NOMO-1 (cell line): Measurements from ENCODE around the gene FXYD5.

Experiments used
- DNase-seq, 2 experiments: peaks; one replicate each; lab custom pipeline; 2025; ENCODE audit not compliant: unreplicated experiment in 2 of 2; lab: John Stamatoyannopoulos, UW

The FXYD5 gene

DNA sequence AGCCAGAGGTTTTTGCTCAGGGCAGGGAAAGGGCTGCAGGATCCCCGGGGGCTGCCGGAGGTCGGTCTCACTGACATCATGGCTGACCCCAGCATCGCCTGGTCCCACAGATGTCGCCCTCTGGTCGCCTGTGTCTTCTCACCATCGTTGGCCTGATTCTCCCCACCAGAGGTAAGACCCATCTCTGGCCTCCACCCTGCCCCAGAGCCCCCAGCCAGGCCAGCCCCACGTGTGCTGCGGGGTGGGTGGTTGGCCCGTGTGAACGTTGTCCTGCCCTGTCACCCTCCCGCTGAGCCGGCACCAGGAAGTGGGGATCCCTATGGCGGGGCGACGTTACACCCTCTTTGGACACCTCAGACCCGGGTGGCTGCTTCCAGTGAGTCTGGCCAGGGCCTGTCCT, 906 bp downstream of the FXYD5 start:
- DNase-seq = no peak

GRCh38 chr19:35155981-35156672, 1.6 kb downstream of the FXYD5 start:
- no peak for DNase-seq

DNA sequence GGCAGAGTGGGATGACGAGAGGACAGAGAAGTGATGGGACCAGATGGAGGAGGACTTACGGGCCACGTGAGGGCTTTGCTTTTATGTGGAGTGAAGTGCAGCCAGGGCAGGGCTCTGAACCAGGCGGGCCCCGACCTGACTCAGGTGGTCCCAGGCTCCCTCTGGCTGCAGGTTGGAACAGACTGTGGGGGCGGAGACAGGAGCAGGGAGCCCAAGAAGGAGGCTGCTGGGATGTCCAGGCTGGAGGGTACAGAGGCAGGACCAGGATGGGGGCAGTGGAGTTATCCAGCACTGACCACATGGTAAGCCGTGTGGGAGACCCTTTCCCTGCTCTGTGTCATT, 2.1 kb downstream of the FXYD5 start:
- no peak for DNase-seq

GRCh38 chr19:35157431-35157830, 2.9 kb downstream of the FXYD5 start:
- no peak for DNase-seq

DNA sequence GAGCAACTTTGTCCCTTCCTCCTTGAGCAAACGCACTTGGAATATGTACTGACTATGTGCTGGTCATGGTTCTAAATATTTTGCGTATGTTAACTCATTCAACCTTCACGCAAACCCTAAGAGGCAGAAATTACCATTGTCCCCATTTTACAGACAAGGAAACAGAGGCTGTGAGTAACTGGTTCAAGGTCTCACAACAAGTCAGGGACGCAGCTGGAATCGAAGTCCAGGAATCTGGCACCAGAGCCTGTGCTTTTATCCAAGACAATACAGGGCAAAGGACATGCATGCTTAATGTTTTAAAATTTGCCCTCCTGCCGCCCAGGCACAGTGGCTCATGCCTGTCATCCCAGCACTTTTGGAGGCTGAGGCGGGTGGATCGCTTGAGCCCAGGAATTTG, 5.1 kb downstream of the FXYD5 start:
- DNase-seq = no peak

- DNase-seq = no peak
Measured at GRCh38 chr19:35160629-35161433, 6.3 kb downstream of the FXYD5 start.

DNA sequence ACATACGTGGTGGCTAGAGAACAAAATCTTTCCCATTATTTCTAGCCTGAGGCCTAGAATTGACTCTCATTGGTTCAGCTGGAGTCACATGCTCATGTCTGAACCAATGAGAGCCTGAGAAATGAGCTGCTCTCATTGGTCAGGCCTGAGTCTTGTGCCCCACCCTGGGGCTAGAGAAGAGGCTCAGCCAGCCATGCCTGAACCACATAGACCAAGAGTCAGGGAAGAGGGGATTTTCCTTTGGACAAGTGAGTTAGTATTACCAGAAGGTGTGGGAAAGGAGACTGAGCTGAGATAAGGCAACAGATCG, 6.9 kb downstream of the FXYD5 start:
- DNase-seq = no peak

GRCh38 chr19:35162471-35163326, 8.2 kb downstream of the FXYD5 start:
- no peak for DNase-seq

- no peak for DNase-seq
Measured at GRCh38 chr19:35164418-35164817, 9.9 kb downstream of the FXYD5 start.

DNA sequence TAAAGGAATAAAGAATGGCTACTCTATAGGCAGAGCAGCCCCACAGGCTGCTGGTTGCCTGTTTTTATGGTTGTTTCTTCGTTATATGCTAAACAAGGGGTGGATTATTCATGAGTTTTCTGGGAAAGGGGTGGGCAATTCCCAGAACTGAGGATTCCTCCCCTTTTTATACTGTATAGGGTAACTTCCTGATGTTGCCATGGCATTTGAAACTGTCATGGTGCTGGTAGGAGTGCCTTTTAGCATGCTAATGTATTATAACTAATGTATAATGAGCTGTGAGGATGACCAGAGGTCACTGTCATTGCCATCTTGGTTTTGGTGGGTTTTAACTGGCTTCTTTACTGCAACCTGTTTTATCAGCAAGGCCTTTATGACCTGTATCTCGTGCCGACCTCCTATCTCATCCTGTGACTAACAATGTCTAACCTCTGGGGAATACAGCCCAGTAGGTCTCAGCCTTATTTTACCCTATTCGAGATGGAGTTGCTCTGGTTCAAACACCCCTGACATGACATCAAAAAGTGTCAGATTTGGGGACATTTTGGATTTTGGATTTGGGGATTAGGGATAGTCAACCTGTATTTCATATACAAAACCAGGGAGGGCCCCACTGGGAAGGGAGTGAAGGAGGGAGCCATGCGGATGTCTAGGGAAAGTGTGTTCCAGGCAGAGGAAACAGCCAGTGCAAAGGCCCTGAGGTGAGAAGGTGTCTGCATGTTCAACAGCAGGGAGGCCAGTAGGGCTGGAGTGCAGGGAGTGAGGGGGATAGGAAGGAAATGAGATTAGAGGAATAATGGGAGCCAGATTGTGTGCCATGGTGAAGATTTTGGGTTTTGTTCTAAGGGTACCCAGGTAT, 10.9 kb downstream of the FXYD5 start:
- no peak for DNase-seq

- DNase-seq = no peak
Measured at GRCh38 chr19:35166100-35167063, 11.8 kb downstream of the FXYD5 start.

GRCh38 chr19:35167251-35168119, 12.9 kb downstream of the FXYD5 start:
- DNase-seq = peak; percentile 34 to 56

GRCh38 chr19:35168196-35168595, 13.7 kb downstream of the FXYD5 start:
- no peak for DNase-seq

DNA sequence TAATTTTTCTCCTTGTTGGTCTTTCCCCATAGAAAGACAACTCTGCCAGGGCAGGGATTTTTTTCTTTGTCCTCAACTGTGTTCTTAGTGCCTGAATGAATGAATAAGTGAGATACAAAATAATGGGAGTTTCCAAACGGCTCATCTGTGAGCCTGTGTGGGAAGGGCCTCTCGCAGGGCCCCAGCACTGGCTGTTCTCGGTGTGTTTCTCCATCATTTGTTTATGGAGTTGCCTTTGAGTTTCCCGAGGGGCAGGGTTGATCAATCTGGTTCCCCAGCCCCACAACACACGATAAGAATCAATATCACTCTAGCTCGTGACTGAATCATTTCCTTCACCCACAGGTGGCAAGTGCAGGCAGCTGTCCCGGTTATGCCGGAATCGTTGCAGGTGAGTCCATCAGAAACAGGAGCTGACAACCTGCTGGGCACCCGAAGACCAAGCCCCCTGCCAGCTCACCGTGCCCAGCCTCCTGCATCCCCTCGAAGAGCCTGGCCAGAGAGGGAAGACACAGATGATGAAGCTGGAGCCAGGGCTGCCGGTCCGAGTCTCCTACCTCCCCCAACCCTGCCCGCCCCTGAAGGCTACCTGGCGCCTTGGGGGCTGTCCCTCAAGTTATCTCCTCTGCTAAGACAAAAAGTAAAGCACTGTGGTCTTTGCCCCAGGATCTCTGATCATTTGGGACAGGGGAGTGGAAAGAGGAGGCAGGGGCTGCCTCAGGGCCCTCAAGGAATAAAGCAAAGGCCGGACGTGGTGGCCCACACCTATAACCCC, 14.9 kb downstream of the FXYD5 start:
- DNase-seq = no peak

DNA sequence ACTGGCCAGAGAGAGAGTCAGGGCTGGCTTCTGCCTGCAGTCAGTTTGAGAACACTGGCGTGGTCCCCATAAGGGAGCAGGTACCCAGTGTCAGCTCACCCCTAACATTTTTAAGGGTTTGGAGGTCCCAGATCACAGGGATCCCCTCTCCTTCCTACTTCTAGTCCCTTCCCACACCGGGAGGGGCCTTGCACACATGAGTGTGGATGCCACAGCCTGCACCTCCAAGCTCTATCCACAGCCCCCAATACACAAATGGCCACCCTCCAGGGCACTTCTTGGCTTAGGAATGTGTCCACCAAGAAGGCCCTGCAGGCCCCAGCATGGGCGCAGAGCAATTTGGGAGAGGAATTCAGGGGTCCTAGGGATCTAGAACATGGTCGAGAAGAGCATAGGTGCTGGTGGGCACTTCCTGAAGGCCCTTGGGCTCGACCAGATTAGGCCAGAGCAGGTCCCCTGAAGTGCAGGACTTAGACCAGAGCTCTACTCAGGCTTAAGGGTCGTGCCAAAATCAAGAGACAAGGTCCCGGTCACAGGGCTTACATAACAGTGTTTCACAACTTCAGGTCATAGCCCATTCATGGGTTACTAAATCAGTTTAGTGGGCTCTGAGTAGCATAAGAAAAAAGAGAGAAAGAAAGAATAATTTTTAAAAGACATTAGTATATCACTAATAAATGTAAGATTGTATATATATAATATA, 16.0 kb downstream of the FXYD5 start:
- DNase-seq = no peak

DNA sequence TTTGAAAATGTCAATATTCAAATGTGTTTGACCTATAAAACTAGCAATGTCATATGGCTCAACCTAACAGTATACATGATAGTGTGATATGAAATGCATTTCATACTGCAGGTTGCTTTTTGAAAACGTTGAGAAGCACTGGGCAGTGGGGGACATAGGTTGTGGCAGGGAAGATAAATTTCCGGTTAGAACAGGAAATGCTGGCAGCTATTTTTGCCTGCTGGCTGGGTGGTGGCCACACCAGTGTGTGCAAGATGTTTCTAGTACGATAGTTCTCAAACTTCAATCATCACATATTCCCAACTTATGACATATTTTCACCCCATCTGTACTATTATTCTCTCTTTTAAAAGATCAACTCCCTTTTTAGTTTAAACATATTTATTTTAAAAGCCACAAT, 17.2 kb downstream of the FXYD5 start:
- DNase-seq = no peak

- no peak for DNase-seq
Measured at GRCh38 chr19:35174226-35174625, 19.7 kb downstream of the FXYD5 start.
